GM11168 (cell line): Measurements from ENCODE around the gene SCAPER.
"Not testable (repeated sequence)": the region's sequence is repeated elsewhere in the genome, so short reads cannot be mapped to it uniquely, and the experiment has no call there.

ENCODE experiments used
- in situ Hi-C: fragments of 300-500 bp; cut with MboI; formaldehyde crosslinking; loops from one replicate; pipeline ENCODE4 v1.12.0; 2022; ENCODE audit warnings: low sequenced_read_pairs; ENCODE audit not compliant: unreplicated experiment

Gene SCAPER

GRCh38 chr15:76335307-76336253 lies 569.6 kb downstream of the SCAPER start:
- in situ Hi-C loops: no loop called here

GRCh38 chr15:76334438-76335306 lies 570.5 kb downstream of the SCAPER start:
- in situ Hi-C loops: no loop called here

- in situ Hi-C loops: no loop called here
Measured at GRCh38 chr15:76333720-76334437, 571.3 kb downstream of the SCAPER start.

GRCh38 chr15:76333309-76333708 lies 571.8 kb downstream of the SCAPER start:
- in situ Hi-C loops: no loop called here

- in situ Hi-C loops: no loop called here
Measured at GRCh38 chr15:76332796-76333195, 572.3 kb downstream of the SCAPER start.

GRCh38 chr15:76330080-76330680 lies 575.0 kb downstream of the SCAPER start:
- in situ Hi-C loops: no loop called here

- in situ Hi-C loops: no loop called here
Measured at GRCh38 chr15:76328958-76329357, 576.2 kb downstream of the SCAPER start.

- in situ Hi-C loops: no loop called here
Measured at GRCh38 chr15:76328106-76328696, 576.9 kb downstream of the SCAPER start.

- in situ Hi-C loops: no loop called here
Measured at GRCh38 chr15:76327191-76328105, 577.7 kb downstream of the SCAPER start.

GRCh38 chr15:76325704-76326103 lies 579.4 kb downstream of the SCAPER start:
- in situ Hi-C loops: no loop called here

GRCh38 chr15:76324066-76324465 lies 581.1 kb downstream of the SCAPER start:
- in situ Hi-C loops: no loop called here

- in situ Hi-C loops: no loop called here
Measured at GRCh38 chr15:76321602-76322001, 583.5 kb downstream of the SCAPER start.

- in situ Hi-C loops: no loop called here
Measured at GRCh38 chr15:76321171-76321570, 584.0 kb downstream of the SCAPER start.

- in situ Hi-C loops: no loop called here
Measured at GRCh38 chr15:76320012-76320411, 585.1 kb downstream of the SCAPER start.

GRCh38 chr15:76313731-76314130 lies 591.4 kb downstream of the SCAPER start:
- in situ Hi-C loops: no loop called here

GRCh38 chr15:76313175-76313567 lies 592.0 kb downstream of the SCAPER start:
- in situ Hi-C loops: not testable (repeated sequence)

GRCh38 chr15:76312540-76313174 lies 592.5 kb downstream of the SCAPER start:
- in situ Hi-C loops: no loop called here
